ENCODE measurements around the gene SECTM1.
"Not testable (repeated sequence)": the region's sequence is repeated elsewhere in the genome, so short reads cannot be mapped to it uniquely, and the experiment has no call there.

Gene SECTM1

DNA sequence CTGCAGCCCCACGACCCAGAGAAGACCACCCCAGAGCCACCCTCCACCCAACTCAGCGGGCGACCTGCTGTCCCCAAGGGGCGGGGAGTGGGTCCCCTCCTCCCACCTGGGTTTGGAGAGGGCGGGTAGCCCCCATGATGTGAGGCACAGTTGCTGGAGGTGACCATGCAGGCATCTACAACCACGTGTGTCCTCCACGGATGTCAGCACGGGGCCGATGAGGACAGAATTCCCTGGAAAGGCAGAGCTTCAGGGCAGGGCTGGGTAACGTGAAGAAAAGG, 45.1 kb upstream of the SECTM1 start:
- H3K4me1 ChIP-seq (ENCODE audit: low read depth, poor library complexity, severe bottlenecking): peaks cover 13% of the 10 kb centered on the region
- no peaks in the 10 kb centered on the region for H4K20me1 ChIP-seq (ENCODE audit: insufficient read depth)
- no peaks in the 10 kb centered on the region for H3K27me3 ChIP-seq (ENCODE audit: insufficient read depth, low read depth)
- no peak overlapping the region for H3K4me3 ChIP-seq (IDR thresholded peaks at IDR 0.05; ENCODE audit: insufficient read depth, low read depth, low read length)
- no peak overlapping the region for H3K4me2 ChIP-seq
- H3K36me3 ChIP-seq (ENCODE audit: insufficient read depth): no peaks in the 10 kb centered on the region
- H2AFZ ChIP-seq (ENCODE audit: low read depth): no peak overlapping the region
- no peak overlapping the region for H3K27ac ChIP-seq
- H3K79me2 ChIP-seq (ENCODE audit: insufficient read depth, low read depth): no peaks in the 10 kb centered on the region
- TF ChIP-seq, protein P1, sequence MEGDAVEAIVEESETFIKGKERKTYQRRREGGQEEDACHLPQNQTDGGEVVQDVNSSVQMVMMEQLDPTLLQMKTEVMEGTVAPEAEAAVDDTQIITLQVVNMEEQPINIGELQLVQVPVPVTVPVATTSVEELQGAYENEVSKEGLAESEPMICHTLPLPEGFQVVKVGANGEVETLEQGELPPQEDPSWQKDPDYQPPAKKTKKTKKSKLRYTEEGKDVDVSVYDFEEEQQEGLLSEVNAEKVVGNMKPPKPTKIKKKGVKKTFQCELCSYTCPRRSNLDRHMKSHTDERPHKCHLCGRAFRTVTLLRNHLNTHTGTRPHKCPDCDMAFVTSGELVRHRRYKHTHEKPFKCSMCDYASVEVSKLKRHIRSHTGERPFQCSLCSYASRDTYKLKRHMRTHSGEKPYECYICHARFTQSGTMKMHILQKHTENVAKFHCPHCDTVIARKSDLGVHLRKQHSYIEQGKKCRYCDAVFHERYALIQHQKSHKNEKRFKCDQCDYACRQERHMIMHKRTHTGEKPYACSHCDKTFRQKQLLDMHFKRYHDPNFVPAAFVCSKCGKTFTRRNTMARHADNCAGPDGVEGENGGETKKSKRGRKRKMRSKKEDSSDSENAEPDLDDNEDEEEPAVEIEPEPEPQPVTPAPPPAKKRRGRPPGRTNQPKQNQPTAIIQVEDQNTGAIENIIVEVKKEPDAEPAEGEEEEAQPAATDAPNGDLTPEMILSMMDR (conservative IDR thresholded peaks at IDR 0.05; ENCODE audit: low read depth, low read length): no peak
- no peak overlapping the region for H3K9ac ChIP-seq

DNA sequence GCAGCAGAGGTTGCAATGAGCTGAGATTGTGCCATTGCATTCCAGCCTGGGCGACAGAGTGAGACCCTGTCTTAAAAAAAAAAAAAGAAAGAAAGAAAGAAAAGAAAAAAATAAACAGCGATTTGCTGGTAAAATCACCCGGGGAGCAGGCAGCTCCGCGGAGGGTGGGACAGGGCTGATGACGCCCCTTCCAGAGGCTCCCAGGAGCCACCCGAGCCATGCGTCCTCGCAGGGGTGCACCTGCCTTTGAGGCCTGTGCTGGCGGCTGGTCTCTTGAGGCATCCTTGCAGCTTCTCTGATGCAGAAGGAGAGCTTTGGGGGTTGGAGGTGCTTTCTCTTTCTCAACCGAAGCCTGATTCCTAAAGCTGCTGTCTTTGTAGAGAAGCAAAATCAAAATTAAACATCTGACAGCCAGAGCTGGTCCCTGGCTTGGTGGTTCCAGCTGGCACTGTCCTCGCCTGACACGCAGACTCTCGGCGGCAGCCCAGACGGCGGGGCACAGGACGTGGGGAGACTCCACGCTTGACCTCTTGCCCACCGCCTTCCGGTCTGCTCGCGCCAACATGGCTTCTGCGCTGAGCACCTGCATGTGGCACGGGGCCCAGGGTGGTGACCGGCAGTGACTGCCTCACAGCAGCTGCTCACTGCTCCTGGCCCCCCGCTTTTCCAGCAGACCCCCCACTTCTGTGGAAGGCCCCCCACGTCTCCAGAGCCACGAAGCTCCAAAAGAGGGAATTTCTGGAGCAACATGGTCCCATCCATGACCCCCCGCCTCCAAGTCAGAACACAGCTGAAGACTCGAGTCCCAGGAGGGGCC, 44.6 kb upstream of the SECTM1 start:
- H3K4me1 ChIP-seq (ENCODE audit: low read depth, poor library complexity, severe bottlenecking): peaks cover 13% of the 10 kb centered on the region

DNA sequence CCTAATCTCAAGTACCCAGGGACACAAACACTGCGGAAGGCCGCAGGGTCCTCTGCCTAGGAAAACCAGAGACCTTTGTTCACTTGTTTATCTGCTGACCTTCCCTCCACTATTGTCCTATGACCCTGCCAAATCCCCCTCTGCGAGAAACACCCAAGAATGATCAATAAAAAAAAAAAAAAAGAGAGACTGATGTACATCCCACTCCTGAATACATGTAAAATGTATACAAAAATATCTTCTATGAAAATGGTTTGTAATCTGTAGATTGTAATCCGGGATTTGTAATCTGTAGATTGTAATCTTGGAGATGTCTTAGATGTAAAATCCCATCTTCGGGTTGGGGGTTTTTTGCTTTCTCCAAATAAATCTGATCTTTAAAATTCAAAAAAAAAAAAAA, 43.7 kb upstream of the SECTM1 start:
- not testable (repeated sequence) for H3K9ac ChIP-seq; H3K79me2 ChIP-seq (ENCODE audit: insufficient read depth, low read depth); H4K20me1 ChIP-seq (ENCODE audit: insufficient read depth); H3K4me2 ChIP-seq; H3K27me3 ChIP-seq (ENCODE audit: insufficient read depth, low read depth); H3K36me3 ChIP-seq (ENCODE audit: insufficient read depth); H3K27ac ChIP-seq; H3K4me3 ChIP-seq (IDR thresholded peaks at IDR 0.05; ENCODE audit: insufficient read depth, low read depth, low read length); H2AFZ ChIP-seq (ENCODE audit: low read depth)
- H3K4me1 ChIP-seq (ENCODE audit: low read depth, poor library complexity, severe bottlenecking): peaks cover 13% of the 10 kb centered on the region

More for the DNA sequence above, 44.6 kb upstream of the SECTM1 start:
- Histone ChIP-seq H3K9ac (no peak overlapping the region), H3K4me2 (no peak overlapping the region), H3K36me3 (ENCODE audit: insufficient read depth) (no peaks in the 10 kb centered on the region), H4K20me1 (ENCODE audit: insufficient read depth) (no peaks in the 10 kb centered on the region), H2AFZ (ENCODE audit: low read depth) (no peak overlapping the region), H3K79me2 (ENCODE audit: insufficient read depth, low read depth) (no peaks in the 10 kb centered on the region), H3K27me3 (ENCODE audit: insufficient read depth, low read depth) (no peaks in the 10 kb centered on the region), H3K4me3 (IDR thresholded peaks at IDR 0.05; ENCODE audit: insufficient read depth, low read depth, low read length) (no peak overlapping the region), H3K27ac (no peak overlapping the region)
- TF ChIP-seq, protein P1 (conservative IDR thresholded peaks at IDR 0.05; ENCODE audit: low read depth, low read length): no peak

DNA sequence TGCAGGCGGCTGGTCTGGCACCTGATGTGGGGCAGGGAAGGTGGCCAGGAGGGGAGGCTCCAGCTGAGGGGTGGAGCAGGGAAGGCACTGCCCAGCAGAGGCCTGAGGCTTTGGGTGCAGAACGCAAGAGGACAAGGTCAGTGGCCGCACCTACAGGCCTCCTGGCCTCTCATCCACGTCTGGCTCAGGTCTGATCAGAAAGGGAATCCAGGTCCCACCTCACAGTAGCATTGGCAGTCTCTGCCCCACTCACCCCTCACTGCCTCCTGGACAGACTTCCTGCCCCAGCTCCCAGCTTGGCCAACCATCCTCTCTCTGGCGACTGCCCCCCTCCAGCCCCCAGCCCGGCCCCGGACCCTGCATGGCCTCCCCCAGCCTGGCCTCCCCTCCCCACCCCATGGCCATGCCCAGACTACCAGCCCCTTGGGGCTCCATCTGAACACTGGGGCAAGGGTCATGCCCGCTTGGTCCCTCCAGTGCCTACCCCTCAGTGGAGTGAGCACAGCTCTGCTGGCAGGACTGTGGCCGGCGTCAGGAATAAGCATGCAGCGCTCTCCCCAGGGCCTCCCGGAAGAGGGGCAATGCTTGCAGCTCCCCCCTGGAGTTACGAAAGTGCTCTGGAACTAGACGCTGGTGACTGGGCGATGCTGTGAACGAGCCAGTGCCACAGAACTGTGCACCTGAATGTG, 42.6 kb upstream of the SECTM1 start:
- peaks cover 7% of the 10 kb centered on the region for H3K4me1 ChIP-seq (ENCODE audit: low read depth, poor library complexity, severe bottlenecking)
- H3K4me2 ChIP-seq: no peak overlapping the region
- no peak overlapping the region for H2AFZ ChIP-seq (ENCODE audit: low read depth)
- H3K27ac ChIP-seq: no peak overlapping the region
- H3K36me3 ChIP-seq (ENCODE audit: insufficient read depth): no peaks in the 10 kb centered on the region
- H3K9ac ChIP-seq: no peak overlapping the region
- TF ChIP-seq, protein P1 (conservative IDR thresholded peaks at IDR 0.05; ENCODE audit: low read depth, low read length): no peak
- H3K27me3 ChIP-seq (ENCODE audit: insufficient read depth, low read depth): no peaks in the 10 kb centered on the region
- H3K79me2 ChIP-seq (ENCODE audit: insufficient read depth, low read depth): no peaks in the 10 kb centered on the region
- H4K20me1 ChIP-seq (ENCODE audit: insufficient read depth): no peaks in the 10 kb centered on the region
- H3K4me3 ChIP-seq (IDR thresholded peaks at IDR 0.05; ENCODE audit: insufficient read depth, low read depth, low read length): no peak overlapping the region

Data from KMS-11 (cell line).